ENCODE measurements around the gene SLC12A8.

DNA sequence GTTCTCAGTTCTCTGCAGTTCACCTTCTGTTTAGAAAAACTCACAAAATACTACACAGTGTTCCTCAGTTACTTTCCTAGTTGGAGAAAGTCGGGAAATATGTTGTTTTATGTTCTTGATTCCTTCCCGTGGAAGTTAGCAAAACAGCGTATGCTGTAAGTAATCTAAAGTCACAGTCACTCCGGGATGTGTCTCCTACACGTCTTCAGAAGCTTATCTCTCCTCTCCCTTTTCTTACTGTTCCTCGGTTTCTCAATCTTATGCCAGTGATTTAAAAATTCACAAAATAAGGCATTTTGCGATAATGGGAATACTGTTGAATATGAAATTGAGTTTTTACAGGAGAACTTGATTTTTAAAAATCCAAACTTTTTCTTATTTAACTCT, 158.5 kb downstream of the SLC12A8 start:
- TF ChIP-seq, protein P1, sequence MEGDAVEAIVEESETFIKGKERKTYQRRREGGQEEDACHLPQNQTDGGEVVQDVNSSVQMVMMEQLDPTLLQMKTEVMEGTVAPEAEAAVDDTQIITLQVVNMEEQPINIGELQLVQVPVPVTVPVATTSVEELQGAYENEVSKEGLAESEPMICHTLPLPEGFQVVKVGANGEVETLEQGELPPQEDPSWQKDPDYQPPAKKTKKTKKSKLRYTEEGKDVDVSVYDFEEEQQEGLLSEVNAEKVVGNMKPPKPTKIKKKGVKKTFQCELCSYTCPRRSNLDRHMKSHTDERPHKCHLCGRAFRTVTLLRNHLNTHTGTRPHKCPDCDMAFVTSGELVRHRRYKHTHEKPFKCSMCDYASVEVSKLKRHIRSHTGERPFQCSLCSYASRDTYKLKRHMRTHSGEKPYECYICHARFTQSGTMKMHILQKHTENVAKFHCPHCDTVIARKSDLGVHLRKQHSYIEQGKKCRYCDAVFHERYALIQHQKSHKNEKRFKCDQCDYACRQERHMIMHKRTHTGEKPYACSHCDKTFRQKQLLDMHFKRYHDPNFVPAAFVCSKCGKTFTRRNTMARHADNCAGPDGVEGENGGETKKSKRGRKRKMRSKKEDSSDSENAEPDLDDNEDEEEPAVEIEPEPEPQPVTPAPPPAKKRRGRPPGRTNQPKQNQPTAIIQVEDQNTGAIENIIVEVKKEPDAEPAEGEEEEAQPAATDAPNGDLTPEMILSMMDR (IDR thresholded peaks at IDR 0.05) = no peak
- TF ChIP-seq EP300 (IDR thresholded peaks at IDR 0.05; ENCODE audit: low read depth) = no peak
